Right forelimb (tissue), 1 donor: Measurements from ENCODE around the gene ZNF365.

Experiments
- DNase-seq: peaks from one replicate; pipeline ENCODE4 v3.0.0-alpha.2; 2018

ZNF365 gene

DNA sequence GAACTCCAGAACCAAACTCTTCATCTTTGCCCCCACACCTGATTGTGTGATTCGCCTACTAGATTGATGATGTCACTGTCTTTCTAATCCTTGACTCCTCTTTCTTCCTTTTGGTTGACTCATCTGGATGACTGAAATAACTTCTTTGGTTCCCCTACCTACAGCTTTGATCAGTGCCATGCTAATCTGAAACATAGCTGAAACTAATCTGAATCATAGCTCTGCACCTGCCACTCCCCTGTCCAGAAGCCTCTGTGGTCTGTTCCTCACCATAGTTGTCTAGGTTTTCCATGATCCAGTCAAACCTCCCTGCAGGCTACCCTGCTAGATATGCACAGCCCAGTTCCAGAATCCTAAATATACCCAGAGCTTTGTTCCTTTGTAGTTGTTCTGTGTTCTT lies 51.9 kb downstream of the ZNF365 start:
- DNase-seq, result no peak

DNA sequence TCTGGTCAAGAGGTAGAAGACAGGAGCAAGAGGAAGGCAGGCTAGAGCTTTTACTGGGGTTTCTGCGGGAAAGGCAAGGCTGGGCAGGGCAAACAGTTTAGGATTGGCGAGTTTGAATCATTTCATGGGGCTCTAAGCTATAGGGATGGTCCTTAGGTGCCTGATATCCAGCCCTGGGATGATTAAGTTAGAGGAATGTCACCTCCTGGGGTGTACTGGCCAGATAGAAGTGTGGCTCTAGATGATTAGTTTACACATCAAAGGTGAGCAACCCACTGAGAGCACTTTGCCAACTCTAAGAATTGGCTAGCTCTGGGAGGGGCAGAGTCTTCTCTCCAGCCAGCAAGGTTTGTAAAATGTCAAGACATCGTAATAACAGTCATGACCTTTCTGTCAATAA lies 52.4 kb downstream of the ZNF365 start:
- DNase-seq, result no peak

DNA sequence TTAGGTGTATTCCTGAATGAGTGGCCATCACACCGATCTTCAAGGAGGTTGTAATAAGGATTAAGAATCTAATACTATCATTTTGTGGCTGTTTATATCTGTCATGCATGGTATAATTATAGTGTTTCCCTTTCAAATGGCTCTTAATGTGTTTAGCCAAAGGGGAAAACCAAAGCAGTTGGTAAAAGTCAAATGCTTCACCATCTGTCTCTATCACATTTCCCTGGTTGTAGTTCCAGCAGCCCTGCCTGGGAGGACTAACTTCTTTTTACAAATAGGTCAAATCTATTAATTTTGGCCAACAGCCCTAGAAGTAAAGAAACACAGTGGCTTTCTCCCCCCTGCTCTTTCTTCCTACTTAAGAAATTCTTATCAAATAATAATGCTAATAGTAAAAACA lies 56.7 kb downstream of the ZNF365 start:
- no peak for DNase-seq

DNA sequence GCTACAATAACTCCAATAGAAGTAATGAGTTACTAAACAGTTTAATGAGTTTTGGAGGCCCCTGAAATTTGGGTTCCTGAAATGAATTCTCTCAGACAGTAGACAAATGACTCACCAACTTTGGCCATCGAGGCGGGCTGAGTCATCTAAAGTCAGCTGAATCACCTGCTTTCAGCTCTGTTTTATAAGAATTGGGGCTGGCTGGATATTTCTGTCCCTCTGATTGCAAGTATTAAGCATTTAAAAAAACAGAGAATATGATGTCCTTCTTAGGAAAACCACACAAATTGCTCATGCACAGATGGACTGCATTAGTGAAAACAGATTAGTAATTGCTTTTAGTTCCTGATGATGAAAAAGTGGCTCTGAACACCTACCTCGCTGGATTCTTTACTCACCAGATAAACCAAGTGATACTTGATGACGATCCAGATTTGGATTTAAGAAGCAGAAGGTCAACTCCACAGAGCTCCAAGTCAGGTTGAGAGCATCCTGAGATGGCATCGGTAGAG lies 59.1 kb downstream of the ZNF365 start:
- no peak for DNase-seq

DNA sequence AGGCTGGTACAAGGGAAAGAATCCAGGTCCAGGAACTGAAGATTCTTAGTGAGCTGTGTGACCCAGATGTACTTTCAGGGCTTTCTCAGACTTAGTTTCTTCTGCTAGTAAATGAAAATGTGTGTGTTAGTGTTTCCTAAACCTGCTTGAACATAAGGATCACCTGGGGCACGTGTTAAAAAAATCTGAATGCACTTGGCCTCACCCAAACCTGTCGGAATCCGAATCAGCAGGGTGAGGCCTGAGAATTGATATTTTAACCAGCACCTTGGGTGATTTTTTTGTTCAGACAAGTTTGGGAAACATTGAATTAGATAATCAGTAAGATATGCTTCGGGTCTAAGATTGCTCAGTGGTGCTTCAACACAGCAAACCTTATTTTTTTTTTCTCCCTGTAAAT lies 59.7 kb downstream of the ZNF365 start:
- DNase-seq, result no peak

DNA sequence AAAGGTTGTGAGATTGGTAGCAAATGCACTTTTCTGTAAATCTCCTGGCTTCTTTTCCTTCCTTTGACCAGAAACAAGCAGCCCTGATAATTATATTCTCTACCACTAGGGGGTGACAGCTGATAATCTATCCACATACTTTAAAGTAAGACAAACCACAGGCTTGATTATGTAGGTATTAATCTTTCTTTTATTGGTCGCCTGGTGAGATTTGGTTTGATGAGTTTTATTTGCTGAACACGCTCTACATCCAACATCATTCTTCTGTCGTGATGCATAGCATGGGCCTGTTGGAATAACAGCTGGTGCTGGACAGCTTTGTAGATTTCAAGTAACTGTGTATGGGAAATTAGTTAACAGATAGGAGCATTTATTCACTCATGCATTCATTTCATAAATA lies 63.5 kb downstream of the ZNF365 start:
- DNase-seq, result no peak

DNA sequence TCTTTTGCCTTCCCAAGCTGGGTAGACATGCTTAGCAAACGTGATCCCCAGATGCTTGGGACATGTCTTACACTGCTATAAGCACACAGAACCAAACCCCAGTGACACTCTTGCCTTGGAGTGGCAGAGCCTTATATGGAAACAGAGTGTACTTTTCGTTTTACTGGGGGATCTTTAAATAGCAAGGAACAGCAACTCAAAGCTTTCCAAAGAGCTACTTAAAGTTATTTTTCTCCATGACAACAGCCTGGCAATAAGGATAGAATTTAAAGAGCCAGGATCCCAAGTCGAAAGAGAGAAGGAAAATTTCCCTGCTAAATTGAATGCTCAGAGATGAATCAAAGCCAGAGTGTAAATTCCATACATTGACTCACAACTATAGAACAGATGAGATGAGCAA lies 67.8 kb downstream of the ZNF365 start:
- DNase-seq, result no peak

DNA sequence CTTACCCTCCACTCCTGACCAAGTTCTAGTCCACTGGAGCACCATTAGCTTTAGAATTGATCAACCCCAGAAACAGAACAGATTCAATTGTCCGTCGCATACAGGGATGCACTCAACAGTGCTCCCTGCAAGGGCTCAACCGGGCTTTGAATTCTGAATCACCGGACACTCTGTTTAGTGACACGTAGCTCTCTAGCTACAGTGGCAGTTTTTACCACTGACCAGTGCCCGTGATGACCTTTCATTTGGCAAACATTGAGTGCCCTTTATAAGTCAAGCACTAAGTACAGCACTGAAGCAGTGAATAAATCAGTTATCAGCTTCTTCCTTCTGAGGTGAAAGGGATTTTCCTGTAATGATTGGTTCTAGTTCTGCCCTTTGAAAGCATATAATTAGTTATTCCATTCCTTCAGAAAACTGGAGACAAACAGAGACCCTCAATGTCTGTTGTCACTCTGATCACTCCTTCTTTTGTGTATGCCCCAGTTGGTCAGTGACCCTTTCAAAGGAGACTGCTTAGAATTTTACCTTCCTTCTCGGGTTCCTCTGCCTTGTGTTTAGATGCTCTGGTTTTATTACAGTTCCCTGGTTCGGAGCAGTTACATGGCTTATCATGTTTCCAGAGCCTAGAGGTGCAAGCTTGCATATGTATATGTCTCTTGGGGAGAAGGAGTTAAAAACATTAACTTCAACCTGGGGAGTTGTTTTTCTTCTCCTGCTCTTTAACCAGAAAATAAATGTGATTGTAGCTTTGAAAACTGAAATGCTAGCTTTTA lies 68.9 kb downstream of the ZNF365 start:
- DNase-seq, result no peak

DNA sequence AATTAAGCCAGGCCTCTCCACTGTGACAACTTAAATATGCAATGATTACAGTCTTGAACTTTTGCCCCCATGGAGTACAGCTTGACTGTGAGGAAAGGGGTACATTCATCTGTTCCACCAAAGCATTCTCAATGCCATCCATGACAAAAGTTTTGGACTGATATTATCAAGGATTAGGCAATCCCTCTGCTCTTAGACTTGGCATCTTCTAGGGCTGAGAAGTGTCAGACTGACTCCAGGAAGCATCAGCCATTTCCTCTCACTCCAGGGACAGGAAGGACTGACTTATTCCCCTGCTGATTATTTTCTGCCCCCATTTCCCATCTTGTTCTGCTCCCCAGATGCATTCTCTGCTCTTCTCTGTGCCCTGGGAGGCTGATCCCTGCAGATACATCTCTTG lies 69.7 kb downstream of the ZNF365 start:
- no peak for DNase-seq

DNA sequence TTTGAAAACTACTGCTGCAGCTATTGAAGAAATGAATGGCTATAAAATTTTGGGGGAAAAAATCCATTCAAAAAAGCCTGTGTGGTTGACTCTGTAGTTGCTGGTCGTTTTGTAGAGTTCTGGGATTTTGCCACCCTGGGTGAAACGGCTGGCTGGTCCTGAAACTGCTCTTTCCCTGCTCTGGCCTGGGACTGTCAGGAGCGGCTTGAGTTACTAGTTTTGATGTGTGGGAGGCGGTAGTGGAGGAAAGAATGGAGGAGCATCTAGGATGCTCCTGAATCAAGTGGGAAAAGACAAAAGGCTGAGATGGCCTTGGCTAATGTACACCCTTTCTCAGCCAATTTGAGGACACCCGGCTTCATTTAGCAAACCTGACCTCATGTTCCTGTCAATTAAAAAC lies 72.5 kb downstream of the ZNF365 start:
- DNase-seq, result no peak

DNA sequence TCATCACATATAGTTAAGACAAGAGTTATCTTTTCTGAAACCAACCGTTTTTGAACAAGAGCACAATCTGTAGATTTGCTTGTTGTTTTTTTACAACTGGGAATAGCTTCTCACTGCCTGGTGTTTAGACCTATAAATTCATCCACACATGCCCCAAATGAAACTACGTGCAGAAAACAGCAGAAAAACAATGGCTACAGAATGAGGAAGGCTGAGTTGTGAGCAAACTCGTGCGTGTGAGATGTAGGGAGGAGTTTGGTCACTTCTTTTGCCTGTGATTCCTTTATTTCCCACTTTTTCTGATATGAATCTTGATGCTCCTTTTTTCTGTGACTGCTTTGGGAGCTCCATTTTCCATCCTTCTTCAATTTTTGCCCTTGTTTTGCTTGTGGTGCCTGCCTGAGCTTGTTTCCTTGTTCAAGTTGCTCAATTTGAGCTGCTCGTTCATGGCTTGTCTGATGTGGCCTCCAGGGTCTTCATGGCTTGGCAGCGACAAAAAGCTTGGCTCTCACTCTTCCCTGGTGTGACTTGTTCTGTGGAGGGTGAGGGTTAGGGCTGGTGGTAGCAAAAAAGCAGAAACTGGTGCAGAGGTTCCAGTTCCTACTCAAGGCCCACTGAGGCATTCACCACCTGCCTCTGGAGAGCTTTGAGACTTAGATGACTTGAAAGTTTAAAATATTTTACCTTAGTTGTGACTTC lies 76.9 kb downstream of the ZNF365 start:
- no peak for DNase-seq

DNA sequence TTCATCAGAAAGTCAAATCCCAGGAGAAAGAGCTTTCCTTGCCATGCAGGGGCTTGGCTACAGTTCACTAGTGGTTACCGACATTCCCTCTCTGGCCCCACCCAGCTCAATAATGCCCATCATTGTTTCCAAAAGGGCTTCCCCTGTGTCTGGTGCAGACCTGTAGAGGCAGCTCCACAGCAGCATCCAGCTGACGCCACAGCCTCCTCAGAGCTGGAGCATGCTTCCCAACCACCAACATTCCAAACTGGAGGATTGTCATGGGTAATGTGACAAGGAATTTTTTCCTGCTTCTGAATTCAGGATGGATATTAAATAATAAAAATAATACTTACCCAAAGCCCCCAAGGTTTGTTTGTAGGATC lies 77.4 kb downstream of the ZNF365 start:
- DNase-seq, result no peak
